ENCODE data around the gene KRTAP4-12.
"Not testable (repeated sequence)": the region's sequence is repeated elsewhere in the genome, so short reads cannot be mapped to it uniquely, and the experiment has no call there.

GRCh38 chr17:41084100-41084856 lies 39.7 kb downstream of the KRTAP4-12 start, which contains the start of gene KRTAP4-7:
- TF ChIP-seq CTCF (IDR thresholded peaks at IDR 0.05); POLR2AphosphoS5 (IDR thresholded peaks at IDR 0.05); POLR2A (IDR thresholded peaks at IDR 0.05); EP300 (IDR thresholded peaks at IDR 0.05; ENCODE audit: low read depth): not testable (repeated sequence)

Data from transverse colon (tissue), 4 donors.